CD1c-positive myeloid dendritic cell (primary cell): Measurements from ENCODE around the gene RBM39.
"Not testable (repeated sequence)": the region's sequence is repeated elsewhere in the genome, so short reads cannot be mapped to it uniquely, and the experiment has no call there.

Source experiments
- DNase-seq: peaks from one replicate; pipeline ENCODE4 v3.0.0-alpha.2; 2016; ENCODE audit errors: extremely low spot score

RBM39 gene

DNA sequence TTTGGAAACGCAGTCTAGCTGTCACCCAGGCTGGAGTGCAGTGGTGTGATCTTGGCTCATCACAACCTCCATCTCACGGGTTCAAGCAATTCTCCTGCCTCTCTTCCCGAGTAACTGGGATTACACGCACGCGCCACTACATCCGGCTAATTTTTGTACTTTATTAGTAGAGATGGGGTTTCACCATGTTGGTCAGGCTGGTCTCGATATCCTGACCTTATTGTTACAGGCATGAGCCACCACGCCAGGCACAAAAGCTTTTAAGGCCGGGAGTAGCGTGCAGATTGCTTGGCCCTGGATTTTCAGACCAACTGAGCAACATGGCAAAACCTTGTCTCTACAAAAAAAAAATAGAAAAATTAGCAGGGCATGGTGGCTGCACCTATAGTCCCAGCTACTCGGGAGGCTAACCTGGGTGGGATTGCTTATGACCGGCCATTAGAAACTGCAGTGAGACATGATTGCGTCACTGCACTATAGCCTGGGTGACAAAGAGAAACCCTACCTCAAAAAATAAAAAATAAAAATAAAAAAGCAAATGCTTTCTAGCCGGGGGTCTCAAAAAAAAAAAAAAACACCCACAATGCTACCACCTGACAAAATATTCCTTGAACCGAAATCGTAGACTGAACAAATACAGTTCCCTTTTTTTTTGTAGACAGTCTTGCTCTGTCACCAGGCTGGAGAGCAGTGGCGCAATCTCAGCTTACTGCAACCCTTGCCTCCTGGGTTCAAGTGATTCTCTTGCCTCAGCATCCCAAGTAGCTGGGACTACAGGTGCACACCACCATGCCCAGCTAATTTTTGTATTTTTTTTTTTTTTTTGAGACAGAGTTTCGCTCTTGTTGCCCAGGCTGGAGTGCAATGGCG, 15.0 kb downstream of the RBM39 start:
- peak; percentile 40 for DNase-seq

- no peak for DNase-seq
Observed at GRCh38 chr20:35724321-35725230, 17.5 kb downstream of the RBM39 start.

DNA sequence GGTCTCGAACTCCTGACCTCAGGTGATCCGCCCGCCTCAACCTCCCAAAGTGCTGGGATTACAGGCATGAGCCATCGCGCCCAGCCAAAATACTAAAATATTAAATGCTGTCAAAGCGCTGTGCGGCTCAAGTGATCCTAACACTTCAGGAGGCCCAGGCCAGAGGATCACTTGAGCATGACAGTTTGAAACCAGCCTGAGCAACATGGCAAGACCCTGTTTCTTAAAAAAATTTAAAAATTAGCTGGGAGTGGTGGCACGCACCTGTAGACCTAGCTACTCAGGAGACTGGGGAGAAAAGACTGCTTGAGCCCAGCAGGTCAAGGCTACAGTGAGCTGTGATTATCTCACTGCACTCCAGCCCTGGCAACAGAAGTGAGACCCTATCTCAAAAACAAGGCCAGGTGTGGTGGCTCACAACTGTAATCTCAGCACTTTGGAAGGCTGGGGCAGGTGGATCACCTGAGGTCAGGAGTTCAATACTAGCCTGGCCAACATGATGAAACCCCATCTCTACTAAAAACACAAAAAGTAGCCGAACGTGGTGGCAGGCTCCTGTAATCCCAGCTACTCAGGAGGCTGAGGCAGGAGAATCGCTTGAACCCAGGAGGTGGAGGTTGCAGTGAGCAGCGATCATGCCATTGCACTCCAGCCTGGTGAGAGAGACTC, 18.3 kb downstream of the RBM39 start:
- not testable (repeated sequence) for DNase-seq

GRCh38 chr20:35723275-35723639, 18.8 kb downstream of the RBM39 start:
- DNase-seq = not testable (repeated sequence)

- no peak for DNase-seq
Observed at GRCh38 chr20:35721621-35722020, 20.4 kb downstream of the RBM39 start.

DNA sequence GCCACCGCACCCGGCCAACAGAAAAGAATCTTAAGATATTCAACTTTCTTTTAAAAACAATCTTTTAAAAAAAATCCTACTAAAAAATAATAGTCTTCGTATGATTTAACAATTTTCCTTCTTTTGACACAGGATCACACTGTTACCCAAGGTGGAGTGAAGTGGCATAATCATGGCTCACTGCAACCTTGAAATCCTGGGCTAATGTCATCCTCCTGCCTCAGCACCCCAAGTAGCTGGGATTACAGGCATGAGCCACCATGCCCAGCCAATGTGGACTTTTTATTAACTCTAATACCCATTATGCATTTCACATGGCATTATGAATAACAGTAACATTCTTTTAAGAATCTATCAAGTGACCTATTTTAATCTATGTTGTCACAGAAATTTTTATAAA, 20.8 kb downstream of the RBM39 start:
- DNase-seq = no peak

DNA sequence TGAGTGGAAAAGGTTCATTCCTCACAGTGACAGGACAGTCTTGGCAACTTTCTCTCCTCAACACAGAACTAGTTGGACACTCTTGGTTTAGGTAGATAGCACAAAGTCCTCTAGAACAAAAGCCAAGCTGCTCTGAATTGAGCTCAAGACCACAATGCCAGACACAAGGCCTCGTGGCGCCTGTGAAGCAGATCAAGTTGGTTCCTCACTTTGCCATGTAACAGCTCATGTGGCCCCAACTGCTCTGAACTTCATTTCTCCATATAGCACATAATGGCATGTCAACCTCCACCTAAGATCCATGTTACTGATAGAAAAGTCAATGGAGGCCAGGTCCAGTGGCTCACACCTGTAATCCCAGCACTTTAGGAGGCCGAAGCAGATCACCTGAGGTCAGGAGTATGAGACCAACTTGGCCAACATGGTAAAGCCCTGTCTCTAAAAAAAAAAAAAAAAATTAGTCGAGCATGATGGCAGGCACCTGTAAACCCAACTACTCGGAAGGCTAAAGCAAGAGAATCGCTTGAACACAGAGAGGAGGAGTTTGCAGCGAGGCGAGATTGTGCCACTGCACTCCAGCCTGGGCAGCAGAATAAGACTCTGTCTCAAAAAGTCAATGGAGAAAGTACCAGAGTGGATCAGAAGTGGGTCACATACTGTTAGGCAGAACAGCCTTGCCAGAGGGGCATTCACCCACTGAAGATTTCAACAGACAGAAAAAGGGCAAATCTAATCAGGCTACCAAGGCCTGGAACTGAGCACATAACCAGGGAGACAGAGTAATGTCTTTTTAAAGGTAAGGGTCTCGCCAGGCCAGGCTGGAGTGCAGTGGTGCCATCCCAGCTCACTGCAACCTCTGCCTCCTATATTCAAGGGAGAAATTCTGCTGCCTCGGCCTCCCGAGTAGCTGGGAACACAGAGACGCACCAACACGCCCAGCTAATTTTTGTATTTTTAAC, 21.6 kb downstream of the RBM39 start:
- no peak for DNase-seq

DNA sequence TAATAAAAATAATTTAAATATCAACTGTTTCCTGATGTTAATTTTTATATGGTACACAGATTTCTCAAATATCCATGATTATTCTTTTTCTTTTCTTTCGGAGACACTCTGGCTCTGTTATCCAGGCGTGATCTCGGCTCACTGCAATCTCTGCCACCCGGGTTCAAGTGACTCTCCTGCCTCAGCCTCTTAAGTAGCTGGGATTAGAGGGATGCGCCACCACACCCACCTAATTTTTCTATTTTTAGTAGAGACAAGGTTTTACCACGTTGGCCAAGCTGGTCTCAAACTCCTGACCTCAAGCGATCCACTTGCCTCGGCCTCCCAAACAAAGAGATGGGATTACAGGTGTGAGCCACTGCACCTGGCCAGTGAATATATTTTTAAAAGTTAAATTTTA, 22.3 kb downstream of the RBM39 start:
- DNase-seq = no peak

DNA sequence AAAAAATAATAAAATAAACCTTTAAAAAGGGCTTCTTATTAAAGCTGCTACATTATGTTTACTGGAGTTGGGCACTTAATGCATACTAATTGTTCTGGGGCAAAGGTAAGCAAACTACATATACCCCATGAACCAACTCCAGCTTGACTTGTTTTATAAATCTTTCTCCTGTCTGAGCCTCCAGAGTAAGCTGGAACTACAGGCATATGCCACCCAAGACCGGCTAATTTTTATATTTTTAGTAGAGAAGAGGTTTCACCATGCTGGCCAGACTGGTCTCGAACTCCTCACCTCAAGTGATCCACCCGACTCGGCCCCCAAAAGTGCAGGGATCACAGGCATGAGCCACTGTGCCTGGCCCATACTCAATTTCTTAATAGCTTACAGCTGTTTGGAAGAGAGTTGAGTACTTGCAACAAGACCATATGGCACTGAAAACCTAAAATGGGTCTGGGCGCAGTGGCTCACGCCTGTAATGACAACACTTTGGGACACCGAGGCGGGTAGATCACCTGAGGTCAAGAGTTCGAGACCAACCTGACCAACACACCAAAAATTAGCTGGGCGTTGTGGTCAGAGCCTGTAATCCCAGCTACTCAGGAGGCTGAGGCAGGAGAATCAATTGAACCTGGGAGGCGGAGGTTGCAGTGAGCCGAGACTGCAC, 23.0 kb downstream of the RBM39 start:
- no peak for DNase-seq

DNA sequence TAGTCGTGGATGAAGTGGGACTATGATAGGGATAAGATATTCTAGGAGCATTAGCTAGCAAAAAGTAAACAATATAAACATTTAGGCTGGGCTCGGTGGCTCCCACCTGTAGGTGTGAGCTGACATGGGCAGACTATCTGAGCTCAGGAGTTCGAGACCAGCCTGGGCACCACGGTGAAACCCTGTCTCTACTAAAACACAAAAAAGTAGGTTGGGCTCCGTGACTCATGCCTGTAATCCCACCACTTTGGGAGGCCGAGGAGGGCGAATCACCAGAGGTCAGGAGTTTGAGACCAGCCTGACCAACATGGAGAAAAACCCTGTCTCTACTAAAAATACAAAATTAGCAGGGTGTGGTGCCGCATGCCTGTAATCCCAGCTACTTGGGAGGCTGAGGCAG, 23.7 kb downstream of the RBM39 start:
- DNase-seq = not testable (repeated sequence)

GRCh38 chr20:35716330-35716729, 25.7 kb downstream of the RBM39 start:
- DNase-seq = no peak

DNA sequence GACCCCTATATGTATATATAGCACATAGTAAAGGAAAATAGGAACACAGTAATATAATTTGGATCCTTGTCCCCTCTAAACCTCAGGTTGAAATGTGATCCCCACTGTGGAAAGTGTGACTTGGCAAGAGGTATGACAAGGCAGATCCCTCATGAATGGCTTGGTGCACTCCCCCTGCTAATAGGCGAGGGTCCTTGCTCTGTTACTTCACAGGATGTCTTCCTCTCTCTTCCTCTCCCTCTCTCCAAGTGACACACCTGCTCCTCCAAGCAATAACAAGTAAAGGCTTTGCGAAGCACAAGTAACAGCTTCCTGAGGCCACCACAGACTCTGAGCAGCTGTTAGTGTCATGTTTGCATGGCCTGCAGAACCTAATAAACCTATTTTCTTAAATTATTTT, 26.4 kb downstream of the RBM39 start:
- DNase-seq = no peak

DNA sequence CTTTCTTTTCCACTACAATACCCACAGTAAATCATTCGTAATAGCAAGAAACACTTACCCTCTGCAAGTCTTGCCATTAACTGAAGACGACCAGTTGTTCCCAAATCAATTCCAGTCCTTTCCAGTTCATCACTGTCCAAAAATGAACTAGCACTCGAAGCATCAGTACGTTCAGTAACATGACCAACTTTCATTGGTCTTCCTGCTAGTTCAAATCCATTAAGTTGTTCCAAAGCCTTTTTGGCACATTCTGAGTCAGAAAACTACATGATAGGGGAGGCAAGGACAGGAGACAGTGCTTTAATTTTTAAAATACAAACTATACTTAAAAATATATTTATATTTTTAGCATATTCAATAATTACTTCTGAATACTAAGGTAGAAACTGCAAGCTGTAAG, 27.9 kb downstream of the RBM39 start:
- DNase-seq = no peak

DNA sequence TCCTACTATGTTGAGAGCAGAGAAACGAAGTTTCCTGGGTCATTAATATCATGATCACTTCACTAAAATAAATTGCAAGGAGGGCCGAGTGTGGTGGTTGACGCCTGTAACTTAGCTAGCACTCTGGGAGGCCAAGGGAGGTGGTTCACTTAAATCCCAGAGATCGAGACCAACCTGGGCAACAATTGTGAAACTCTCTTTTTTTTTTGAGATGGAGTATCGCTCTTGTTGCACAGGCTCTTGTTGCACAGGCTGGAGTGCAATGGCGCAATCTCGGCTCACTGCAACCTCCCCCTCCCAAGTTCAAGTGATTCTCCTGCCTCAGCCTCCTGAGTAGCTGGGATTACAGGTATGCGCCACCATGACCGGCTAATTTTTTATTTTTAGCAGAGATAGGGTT, 28.9 kb downstream of the RBM39 start:
- not testable (repeated sequence) for DNase-seq

- DNase-seq = no peak
Observed at GRCh38 chr20:35711588-35712209, 30.4 kb downstream of the RBM39 start.

DNA sequence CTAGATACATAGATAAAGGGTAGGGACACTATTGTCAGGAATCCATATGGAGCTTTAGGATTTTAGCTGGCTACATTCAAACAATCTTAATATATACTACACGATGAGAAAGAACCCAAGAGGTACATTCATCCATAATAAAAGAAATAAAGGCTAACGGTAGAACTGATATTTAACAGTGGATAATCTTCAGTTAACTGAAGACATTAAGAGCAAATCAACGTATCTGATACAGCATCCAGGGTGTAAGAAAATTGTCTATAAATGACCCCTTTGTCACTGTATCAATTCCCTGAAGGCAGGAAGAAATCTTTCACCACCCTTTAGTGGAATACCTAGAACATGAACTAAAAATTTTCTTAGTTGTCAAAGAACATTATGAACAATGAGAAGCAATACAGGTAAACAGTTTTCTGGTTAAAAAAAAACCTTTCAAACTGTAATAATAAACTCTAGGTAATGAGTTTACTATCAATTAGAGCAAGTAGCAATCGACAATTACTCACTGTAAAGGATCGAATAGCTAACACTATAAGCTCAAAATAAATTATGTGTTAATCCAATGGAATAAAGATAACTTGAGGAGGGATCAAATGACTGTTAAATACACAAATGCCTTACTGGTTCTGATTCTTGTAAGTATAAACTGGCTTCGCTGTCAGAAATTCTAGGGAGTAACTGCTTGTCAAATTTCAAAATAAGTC, 31.0 kb downstream of the RBM39 start:
- no peak for DNase-seq

- no peak for DNase-seq
Observed at GRCh38 chr20:35710039-35710438, 32.0 kb downstream of the RBM39 start.

GRCh38 chr20:35709259-35709658, 32.8 kb downstream of the RBM39 start:
- no peak for DNase-seq

GRCh38 chr20:35708502-35708901, 33.6 kb downstream of the RBM39 start:
- no peak for DNase-seq
